ENCODE measurements around the gene ZNF468.
"Not testable (repeated sequence)": the region's sequence is repeated elsewhere in the genome, so short reads cannot be mapped to it uniquely, and the experiment has no call there.

ZNF468 gene

DNA sequence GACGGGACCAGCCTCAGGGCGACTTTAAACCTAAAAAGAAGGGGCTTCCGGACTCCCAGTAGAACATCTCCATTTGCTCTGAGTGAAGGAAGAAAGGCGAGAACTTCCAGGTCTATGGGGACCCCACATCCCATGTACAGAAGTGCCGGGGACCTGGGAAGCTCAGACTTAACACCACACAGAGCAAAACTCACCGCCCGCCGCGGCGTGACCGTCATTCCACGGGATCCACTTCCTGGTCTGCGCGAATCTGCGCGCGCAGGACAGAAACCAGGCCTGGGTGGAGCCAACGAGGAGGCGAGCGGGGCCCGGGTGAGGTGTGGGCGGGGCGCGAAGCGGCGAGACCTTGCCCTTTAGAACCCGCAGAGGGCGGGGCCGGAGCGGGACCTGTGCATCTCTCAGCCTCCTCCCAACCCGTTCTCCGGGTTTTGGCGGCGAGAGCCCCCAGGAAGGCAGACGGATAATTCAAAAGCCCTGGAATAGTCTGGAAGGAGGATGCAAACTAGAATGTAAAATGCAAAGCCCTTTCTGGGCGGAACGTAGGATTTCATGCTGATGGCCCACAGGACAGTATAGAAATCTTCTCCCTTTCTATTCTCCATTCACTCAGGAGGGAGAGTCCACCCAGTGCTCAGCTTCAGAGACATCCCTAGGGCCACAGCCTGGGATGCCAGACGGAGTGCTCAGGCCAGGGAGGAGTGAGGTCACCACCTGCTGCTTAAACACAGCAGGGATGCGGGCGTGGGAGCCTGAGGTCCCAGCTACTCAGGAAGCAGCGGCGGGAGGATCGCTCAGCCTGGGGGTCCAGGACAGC is at the start of gene ZNF468:
TSS of gene ZNF468 (minus strand) at position 242 of the 814 bp plus-strand sequence. CDS start 3,347 bp downstream, outside the sequence.
- H3K4me3 ChIP-seq (ENCODE audit: low read length): peak within 1 kb of the TSS; percentile 74
- DNase-seq (ENCODE audit: low read depth): peak; percentile 53
- TF ChIP-seq CTCF (conservative IDR thresholded peaks at IDR 0.05; ENCODE audit: low read length): 0 out of 2 replicates have a peak, but pooled peaks have one; percentile 11

DNA sequence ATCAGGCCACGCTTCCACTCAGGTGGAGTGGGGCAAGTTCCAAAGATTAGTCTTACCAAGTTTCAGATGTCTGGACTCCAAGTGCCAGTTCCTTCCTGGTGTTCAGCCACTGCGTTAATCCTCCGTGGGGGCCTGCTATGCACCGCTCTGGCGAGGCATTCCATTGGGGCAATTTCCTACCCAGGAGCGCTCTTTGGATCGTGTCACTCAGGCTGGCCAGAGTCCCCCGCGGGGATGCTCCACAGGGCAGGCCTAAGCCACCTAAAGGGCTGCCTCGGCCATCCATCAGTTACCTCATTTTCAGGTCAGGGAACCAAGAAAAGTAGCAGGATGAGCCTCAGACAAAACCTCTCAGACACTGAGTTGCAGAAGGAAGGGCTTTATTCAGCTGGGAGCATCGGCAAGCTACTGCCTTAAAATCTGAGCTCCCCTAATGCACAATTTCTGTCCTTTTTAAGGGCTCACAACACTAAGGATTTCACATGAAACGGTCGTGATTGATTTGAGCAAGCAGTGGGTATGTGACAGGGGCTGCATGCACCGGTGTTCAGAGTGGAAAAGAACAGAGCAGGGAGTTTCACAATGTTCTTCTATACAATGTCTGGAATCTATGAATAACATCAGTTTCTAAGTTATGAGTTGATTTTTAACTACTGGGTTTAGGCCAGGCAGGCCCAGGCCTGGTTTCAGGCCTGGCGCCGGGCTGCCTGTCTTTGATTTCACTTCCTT is 46.8 kb upstream of the ZNF468 start:
- DNase-seq (ENCODE audit: low read depth); H3K4me3 ChIP-seq (ENCODE audit: low read length): not testable (repeated sequence)

GRCh38 chr19:52901842-52902241 is 44.4 kb upstream of the ZNF468 start:
- TF ChIP-seq CTCF (conservative IDR thresholded peaks at IDR 0.05; ENCODE audit: low read length): no peak
- no peak overlapping the region for H3K4me3 ChIP-seq (ENCODE audit: low read length)

GRCh38 chr19:52898596-52898995 is 41.2 kb upstream of the ZNF468 start:
- H3K4me3 ChIP-seq (ENCODE audit: low read length); DNase-seq (ENCODE audit: low read depth): not testable (repeated sequence)

More at GRCh38 chr19:52901842-52902241, 44.4 kb upstream of the ZNF468 start:
- no peak for DNase-seq (ENCODE audit: low read depth)

- no peak for TF ChIP-seq CTCF (conservative IDR thresholded peaks at IDR 0.05; ENCODE audit: low read length)
- DNase-seq (ENCODE audit: low read depth): no peak
- H3K4me3 ChIP-seq (ENCODE audit: low read length): peak overlapping the region; percentile 92
Observed at GRCh38 chr19:52898101-52898500, 40.7 kb upstream of the ZNF468 start.

- no peak for TF ChIP-seq CTCF (conservative IDR thresholded peaks at IDR 0.05; ENCODE audit: low read length)
- peak within 1 kb of the TSS; percentile 92 for H3K4me3 ChIP-seq (ENCODE audit: low read length)
- peak; percentile 89 for DNase-seq (ENCODE audit: low read depth)
Observed at GRCh38 chr19:52897138-52897935, 39.9 kb upstream of the ZNF468 start, which contains the start of gene ZNF320. Gene ZNF320 (minus strand): TSS chr19:52897635. CDS start chr19:52890255, 7,380 bp downstream.

DNA sequence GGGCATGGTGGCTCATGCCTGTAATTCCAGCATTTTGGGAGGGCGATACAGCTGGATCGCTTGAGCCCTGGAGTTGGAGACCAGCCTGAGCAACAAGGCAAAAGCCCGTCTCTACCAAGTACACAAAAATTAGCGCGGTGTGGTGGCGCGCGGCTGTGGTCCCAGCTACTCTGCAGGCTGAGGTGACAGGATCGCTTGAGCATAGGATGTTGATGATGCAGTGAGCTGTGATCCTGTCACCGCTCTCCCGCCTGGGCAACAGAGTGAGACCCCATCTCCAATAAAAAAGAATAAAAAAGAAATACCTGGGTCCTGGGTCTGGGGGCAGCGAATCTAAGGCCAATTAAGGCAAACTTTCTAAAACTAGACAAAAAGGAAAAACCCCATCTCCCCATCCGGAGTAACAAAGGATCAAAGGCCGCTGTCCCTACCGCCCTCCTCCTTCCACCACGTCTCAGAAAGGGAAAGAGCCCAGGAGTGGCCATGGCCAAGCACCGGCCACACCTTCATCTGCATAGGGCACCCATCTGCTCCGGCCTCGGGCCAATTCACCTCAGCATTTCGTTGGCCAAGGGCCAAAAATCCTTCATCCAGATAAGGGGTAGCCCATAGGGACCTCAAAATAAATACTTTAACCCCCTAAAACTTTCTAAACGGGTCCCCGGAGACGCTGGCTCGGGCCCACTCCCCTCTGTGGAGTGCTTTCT is 39.2 kb upstream of the ZNF468 start:
- peak overlapping the region; percentile 92 for H3K4me3 ChIP-seq (ENCODE audit: low read length)
- peak; percentile 3 for DNase-seq (ENCODE audit: low read depth)
- TF ChIP-seq CTCF (conservative IDR thresholded peaks at IDR 0.05; ENCODE audit: low read length): no peak

All from AG10803 (cell line).